ENCODE measurements around the gene RAD51.

The RAD51 gene

DNA sequence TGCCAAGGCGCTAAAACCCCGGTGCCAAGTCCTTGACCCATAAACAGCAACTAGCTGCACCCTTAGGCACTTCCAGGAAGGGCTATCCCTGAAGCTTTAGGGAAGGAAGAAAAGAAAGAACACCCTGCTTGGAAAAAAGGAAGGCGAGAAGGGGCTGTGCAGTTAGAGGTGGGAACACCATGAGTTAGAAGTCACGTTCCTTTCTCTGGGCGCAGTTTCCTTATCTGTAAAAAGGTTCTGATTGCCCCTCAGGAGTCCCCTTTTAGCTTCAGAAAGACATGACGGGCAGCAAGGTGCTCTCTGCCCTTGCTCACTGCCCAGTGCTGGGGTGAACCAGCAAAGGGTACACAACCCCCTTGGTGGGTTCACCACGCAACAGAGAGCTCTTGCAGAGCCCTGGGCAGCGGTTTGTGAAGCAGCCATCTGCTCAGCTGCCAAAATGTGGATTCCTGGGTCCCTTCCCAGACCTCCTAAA lies 69.7 kb downstream of the RAD51 start:
- TF ChIP-seq POLR2A (IDR thresholded peaks at IDR 0.05; ENCODE audit: extremely low read depth, insufficient read length) = no peak
- TF ChIP-seq, protein P1, sequence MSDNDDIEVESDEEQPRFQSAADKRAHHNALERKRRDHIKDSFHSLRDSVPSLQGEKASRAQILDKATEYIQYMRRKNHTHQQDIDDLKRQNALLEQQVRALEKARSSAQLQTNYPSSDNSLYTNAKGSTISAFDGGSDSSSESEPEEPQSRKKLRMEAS (IDR thresholded peaks at IDR 0.05; ENCODE audit: low read depth, low read length) = peak; percentile 33; the same call in 1 of the 2 replicates
- TF ChIP-seq, protein P2, sequence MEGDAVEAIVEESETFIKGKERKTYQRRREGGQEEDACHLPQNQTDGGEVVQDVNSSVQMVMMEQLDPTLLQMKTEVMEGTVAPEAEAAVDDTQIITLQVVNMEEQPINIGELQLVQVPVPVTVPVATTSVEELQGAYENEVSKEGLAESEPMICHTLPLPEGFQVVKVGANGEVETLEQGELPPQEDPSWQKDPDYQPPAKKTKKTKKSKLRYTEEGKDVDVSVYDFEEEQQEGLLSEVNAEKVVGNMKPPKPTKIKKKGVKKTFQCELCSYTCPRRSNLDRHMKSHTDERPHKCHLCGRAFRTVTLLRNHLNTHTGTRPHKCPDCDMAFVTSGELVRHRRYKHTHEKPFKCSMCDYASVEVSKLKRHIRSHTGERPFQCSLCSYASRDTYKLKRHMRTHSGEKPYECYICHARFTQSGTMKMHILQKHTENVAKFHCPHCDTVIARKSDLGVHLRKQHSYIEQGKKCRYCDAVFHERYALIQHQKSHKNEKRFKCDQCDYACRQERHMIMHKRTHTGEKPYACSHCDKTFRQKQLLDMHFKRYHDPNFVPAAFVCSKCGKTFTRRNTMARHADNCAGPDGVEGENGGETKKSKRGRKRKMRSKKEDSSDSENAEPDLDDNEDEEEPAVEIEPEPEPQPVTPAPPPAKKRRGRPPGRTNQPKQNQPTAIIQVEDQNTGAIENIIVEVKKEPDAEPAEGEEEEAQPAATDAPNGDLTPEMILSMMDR (IDR thresholded peaks at IDR 0.05; ENCODE audit: low read depth, low read length) = no peak
- no peak for TF ChIP-seq MYC (IDR thresholded peaks at IDR 0.05; ENCODE audit: low read depth, low read length)
- H3K4me3 ChIP-seq (ENCODE audit: low read depth, low read length) = peak overlapping the region; percentile 63
- peak; percentile 42 for DNase-seq (ENCODE audit: low read depth)

DNA sequence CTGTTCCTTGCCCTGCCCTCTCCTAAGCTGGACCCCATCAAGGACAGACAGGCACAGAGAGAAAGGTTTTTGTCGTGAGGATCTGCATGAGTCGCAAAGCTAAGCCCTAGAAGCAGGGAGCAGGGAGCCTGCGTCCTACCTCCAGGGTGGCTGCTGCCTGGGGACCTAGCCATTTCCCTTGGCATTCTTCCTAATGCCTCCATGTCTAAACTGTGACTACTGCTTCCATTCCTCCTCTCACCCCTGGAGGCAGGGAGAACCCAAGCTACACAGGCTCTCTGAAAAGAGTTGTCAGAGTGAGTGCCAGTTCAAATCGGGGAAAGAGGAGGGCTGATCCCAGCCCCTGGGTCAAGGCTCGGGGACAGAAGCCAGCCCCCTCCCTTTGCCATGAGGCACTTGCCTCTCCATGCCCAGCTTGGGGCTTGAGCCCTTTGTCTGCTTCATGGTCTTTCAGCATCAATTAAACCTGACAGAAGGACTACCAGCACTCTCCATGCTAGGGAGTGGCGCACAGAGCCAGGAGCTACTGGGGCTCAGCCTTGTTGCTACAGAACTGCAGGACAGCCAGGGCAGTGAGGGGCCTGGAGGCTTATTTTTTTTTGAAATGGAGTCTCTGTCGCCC lies 71.3 kb downstream of the RAD51 start:
- H3K4me3 ChIP-seq (ENCODE audit: low read depth, low read length) = no peak overlapping the region
- TF ChIP-seq MYC (IDR thresholded peaks at IDR 0.05; ENCODE audit: low read depth, low read length) = no peak

DNA sequence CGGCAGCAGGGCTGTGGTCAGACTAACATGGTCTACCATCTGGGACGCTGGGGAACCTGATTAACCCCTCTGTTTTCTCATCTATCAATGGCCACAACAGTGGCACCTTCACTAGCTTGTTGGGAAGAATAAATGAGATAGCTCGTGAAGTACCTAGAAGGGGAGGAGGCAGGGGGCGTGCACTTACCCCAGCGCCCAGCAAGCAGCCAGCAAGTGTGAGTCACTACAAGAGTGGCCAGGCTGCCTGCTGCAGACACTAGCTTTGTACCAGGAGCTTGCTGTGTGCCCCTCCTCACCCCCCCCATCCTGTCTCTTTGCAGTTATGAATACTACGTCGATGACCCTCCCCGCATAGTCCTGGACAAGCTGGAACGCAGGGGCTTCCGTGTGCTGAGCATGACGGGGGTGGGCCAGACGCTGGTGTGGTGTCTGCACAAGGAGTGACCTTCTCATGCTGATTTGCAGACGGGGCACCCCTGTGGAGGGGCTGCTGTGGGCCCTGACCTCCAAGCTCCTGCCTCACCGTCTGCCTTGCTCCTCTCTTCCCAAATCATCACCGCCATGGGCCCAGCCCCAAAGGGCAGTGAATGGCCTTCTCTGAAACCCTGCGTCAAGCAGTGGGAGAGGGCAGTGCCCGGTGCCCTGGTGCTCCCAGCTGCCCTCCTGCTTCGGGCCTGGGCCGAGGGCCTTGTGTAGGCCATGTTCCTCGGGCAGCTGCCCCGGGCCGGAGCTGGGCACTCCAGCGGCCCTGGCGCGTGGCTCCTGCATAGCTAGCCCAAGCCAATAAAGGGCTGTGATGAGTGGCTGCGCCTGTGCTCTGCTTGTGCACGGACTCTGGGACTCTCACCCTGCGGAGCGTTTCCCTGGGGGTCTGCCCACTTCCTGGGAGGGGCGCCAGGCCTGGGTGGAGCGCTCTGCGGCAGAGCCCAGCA lies 72.2 kb downstream of the RAD51 start:
- no peak overlapping the region for H3K4me3 ChIP-seq (ENCODE audit: low read depth, low read length)
- peak; percentile 74 for DNase-seq (ENCODE audit: low read depth)
- TF ChIP-seq, protein P2 (IDR thresholded peaks at IDR 0.05; ENCODE audit: low read depth, low read length) = no peak
- TF ChIP-seq MYC (IDR thresholded peaks at IDR 0.05; ENCODE audit: low read depth, low read length) (no peak), POLR2A (IDR thresholded peaks at IDR 0.05; ENCODE audit: extremely low read depth, insufficient read length) (no peak)
- TF ChIP-seq, protein P1 (IDR thresholded peaks at IDR 0.05; ENCODE audit: low read depth, low read length) = no peak

More for the DNA sequence above, 71.3 kb downstream of the RAD51 start:
- no peak for DNase-seq (ENCODE audit: low read depth)

DNA sequence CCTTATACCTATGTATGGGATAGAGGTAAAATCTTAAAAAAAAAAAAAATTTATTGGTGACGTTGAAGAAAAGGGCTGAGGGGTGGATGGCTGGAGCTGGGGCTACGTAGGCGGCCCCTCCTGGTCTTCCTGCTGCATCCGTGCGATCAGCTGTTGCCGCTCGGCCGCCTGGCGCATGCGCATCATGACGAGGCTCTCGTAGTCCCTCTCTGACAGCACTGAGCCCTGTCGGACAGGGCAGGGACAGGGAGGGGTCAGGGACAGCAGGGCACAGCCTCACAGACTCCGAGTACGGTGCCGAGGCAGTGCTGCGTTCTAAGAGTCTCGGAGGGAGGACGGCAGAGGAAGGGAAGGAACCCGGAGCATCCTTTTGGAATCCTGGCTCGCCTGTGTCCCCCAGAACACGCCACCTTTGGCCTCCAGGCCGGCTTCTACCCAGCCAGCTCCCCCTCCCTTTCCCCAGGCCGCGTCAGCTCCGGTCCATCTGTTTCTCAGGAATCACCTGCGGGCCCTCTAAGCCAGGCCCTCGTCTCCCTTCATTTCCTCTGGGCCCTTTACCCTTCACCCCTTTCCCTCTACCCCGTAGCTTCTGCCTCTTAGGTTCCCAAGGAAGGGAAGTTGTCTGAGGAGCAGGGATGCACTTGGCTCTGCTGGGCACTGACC lies 73.0 kb downstream of the RAD51 start:
- TF ChIP-seq, protein P2 (IDR thresholded peaks at IDR 0.05; ENCODE audit: low read depth, low read length) = no peak
- no peak for TF ChIP-seq MYC (IDR thresholded peaks at IDR 0.05; ENCODE audit: low read depth, low read length)
- TF ChIP-seq, protein P1 (IDR thresholded peaks at IDR 0.05; ENCODE audit: low read depth, low read length) = no peak
- no peak for TF ChIP-seq POLR2A (IDR thresholded peaks at IDR 0.05; ENCODE audit: extremely low read depth, insufficient read length)
- no peak overlapping the region for H3K4me3 ChIP-seq (ENCODE audit: low read depth, low read length)
- no peak for DNase-seq (ENCODE audit: low read depth)

DNA sequence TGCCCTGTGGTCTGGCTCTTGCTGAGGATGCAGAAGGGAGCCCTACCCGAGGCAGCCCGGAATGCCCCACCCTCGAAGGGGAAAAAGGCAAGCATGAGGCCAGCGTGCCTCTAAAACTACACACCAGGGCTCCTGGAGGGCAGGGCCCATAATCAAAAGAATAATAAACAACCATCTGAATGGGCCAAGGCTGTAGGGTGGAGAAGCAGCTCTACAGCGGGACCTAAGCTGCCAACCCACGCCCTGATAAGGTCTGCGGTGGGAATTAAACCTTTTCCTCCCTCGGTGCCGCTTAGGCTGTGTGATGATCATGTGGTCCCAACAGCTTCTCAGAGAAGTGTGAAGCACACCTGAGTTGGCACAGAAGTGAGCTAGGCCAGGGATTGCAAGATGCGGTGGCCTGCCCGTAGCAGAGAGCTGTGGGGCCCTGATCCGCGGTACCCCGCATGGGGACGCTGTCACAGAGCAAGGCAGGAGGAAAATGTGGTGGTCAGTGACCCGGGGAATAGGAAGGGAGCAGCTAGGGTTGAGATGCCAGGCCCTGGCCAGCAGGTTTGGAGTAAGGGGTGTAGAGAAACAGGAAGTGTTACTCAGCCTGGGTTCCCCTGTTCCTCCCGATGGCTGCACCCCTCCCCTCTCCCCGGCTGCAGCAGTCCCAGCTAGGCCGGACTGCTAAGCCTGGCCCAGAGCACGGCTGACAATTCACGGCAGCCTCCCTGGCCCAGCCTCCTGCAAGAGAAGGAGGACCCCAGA lies 73.7 kb downstream of the RAD51 start:
- no peak overlapping the region for H3K4me3 ChIP-seq (ENCODE audit: low read depth, low read length)
- DNase-seq (ENCODE audit: low read depth) = peak; percentile 64
- TF ChIP-seq, protein P1 (IDR thresholded peaks at IDR 0.05; ENCODE audit: low read depth, low read length) = no peak
- TF ChIP-seq MYC (IDR thresholded peaks at IDR 0.05; ENCODE audit: low read depth, low read length) = no peak
- TF ChIP-seq POLR2A (IDR thresholded peaks at IDR 0.05; ENCODE audit: extremely low read depth, insufficient read length) = no peak
- TF ChIP-seq, protein P2 (IDR thresholded peaks at IDR 0.05; ENCODE audit: low read depth, low read length) = no peak
